ENCODE measurements around the gene TNRC6C.
A peak's percentile ranks its signal among the peaks of the same experiment; 100 is the strongest.

The TNRC6C gene

DNA sequence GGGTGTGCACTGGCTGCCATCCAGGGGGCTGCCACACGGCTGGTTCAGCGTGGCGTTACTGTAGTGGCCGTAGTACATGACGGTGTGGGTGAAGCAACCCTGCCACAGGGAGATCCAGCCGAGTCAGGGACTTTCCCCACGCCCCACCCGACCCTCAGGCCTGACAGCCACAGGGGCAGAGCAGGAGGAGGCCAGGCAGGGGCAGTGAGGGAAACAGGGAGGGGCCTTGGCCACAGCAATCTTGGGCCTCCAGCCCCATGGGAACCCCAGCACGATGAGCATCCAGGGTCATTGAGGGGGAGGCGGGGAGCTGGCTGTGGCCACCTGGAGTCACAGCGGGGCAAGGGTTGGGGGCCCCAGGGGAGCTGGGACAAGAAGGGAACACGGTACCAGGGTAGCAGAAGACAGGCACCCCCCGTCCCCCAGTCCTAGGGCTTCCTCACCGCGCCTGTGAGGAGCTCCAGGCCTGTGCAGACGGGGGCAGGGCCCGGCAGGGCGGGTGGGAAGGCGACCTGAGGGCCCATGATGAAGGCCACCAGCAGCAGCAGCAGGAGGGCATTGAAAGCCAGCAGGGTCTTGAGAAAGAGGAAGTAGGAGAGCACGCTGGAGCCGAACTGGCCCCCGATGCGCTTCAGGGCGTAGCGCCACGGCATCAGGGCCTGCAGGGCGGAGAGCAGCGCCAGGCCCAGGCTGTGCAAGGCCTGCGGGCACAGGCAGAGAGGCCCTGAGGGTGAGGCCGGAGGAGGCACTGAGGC lies 165.8 kb downstream of the TNRC6C start:
- CTCF ChIA-PET: interaction anchor here (0.6 to 3.3 kb wide), 5 partner anchors 8 to 1016 kb away, joined by 3 to 10 read pairs (median 4); no protein-coding TSS in a partner anchor
- no peak overlapping the region for H3K27ac ChIP-seq (ENCODE audit: extremely low read depth, low read depth, low read length)

DNA sequence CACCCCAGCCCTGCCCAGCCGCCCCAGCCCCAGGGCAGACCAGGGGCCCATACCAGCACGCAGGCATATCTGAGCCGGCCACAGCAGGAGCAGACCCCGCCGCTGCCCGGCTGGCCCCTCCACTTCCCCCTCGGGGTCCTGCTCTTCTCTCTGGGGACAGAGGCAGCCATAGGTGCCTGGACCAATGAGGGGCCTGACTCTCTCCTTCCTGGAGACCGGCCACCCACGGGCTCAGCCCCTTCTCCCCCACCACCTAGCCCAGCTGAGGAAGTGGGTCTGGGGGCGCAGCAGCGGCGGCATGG lies 166.3 kb downstream of the TNRC6C start:
- no peak overlapping the region for H3K27ac ChIP-seq (ENCODE audit: extremely low read depth, low read depth, low read length)
- TF ChIP-seq KLF16 (tag by site-specific recombination; IDR thresholded peaks at IDR 0.05) (no peak), MYNN (tag by site-specific recombination; IDR thresholded peaks at IDR 0.05; ENCODE audit: borderline replicate concordance) (no peak), KLF10 (tag by site-specific recombination; IDR thresholded peaks at IDR 0.05) (no peak), TRIM28 (IDR thresholded peaks at IDR 0.05; ENCODE audit: borderline replicate concordance, low read length) (no peak), PRDM6 (tag by site-specific recombination; IDR thresholded peaks at IDR 0.05) (no peak), ZNF366 (tag by site-specific recombination; conservative IDR thresholded peaks at IDR 0.05) (no peak), PBX3 (CRISPR knock-in tag; IDR thresholded peaks at IDR 0.05) (no peak), ZNF146 (tag by site-specific recombination; IDR thresholded peaks at IDR 0.05) (no peak), ZNF211 (tag by site-specific recombination; IDR thresholded peaks at IDR 0.05; ENCODE audit: low read depth) (no peak), TSHZ1 (tag by site-specific recombination; IDR thresholded peaks at IDR 0.05; ENCODE audit: borderline replicate concordance) (no peak), ZNF792 (tag by site-specific recombination; IDR thresholded peaks at IDR 0.05) (no peak)
- ChIA-PET POLR2A (interaction anchor here (1.5 kb wide), 1 partner anchor 62 kb away, joined by 3 read pairs; the partner anchor contains the start of genes AFMID and TK1), CTCF (interaction anchor here (1.4 to 2.2 kb wide), 2 partner anchors 8 to 12 kb away, joined by 3 to 8 read pairs; no protein-coding TSS in a partner anchor)
- H3K4me1 ChIP-seq (ENCODE audit: control insufficient read depth, insufficient read depth, low read length): peaks cover 6% of the 10 kb centered on the region; the same call in 1 of the 2 replicates
- peaks cover 7 to 21% of the 10 kb centered on the region in 2 experiments; a peak in 2 of 3 replicates for H3K36me3 ChIP-seq (ENCODE audit: control insufficient read depth in 2 of 2, insufficient read depth in 1 of 2, low read length in 2 of 2)
- no peaks in the 10 kb centered on the region for H3K9me3 ChIP-seq (ENCODE audit: control insufficient read depth, insufficient read depth, low read depth, low read length)
- no peak overlapping the region for H3K4me3 ChIP-seq (ENCODE audit: low read depth, low read length)

More for the DNA sequence above, 165.8 kb downstream of the TNRC6C start:
- peaks cover 7 to 21% of the 10 kb centered on the region in 2 experiments; a peak in 2 of 3 replicates for H3K36me3 ChIP-seq (ENCODE audit: control insufficient read depth in 2 of 2, insufficient read depth in 1 of 2, low read length in 2 of 2)
- TF ChIP-seq ZNF707 (tag by site-specific recombination; IDR thresholded peaks at IDR 0.05) (no peak), ZIC2 (tag by site-specific recombination; IDR thresholded peaks at IDR 0.05) (peak; percentile 73; the same call in 1 of the 2 replicates)
- POLR2A ChIA-PET: interaction anchor here (1.5 kb wide), 1 partner anchor 62 kb away, joined by 3 read pairs; the partner anchor contains the start of genes AFMID and TK1
- peaks cover 6% of the 10 kb centered on the region; the same call in 1 of the 2 replicates for H3K4me1 ChIP-seq (ENCODE audit: control insufficient read depth, insufficient read depth, low read length)
- H3K4me3 ChIP-seq (ENCODE audit: low read depth, low read length): no peak overlapping the region
- H3K9me3 ChIP-seq (ENCODE audit: control insufficient read depth, insufficient read depth, low read depth, low read length): no peaks in the 10 kb centered on the region

Measured in HEK293 (cell line).